GM18502 (cell line): Measurements from ENCODE around the gene KCTD5.

Experiments used
- ATAC-seq: cut with Tn5 transposase; IDR thresholded peaks from one replicate; pipeline ENCODE4 v1.9.1; 2021; ENCODE audit warnings: mild to moderate bottlenecking; ENCODE audit not compliant: unreplicated experiment, poor library complexity

Gene KCTD5

GRCh38 chr16:2720064-2720457 lies 37.7 kb downstream of the KCTD5 start, which contains the start of gene PRSS27:
Gene PRSS27 (minus strand): TSS chr16:2720224. CDS start chr16:2720160, 64 bp downstream.
- no peak for ATAC-seq

- peak; percentile 81 for ATAC-seq
Measured at GRCh38 chr16:2720719-2721633, 38.7 kb downstream of the KCTD5 start.

- ATAC-seq: peak; percentile 6
Measured at GRCh38 chr16:2721634-2722173, 39.4 kb downstream of the KCTD5 start.

- no peak for ATAC-seq
Measured at GRCh38 chr16:2724088-2724676, 41.9 kb downstream of the KCTD5 start.

GRCh38 chr16:2724816-2725348 lies 42.6 kb downstream of the KCTD5 start:
- no peak for ATAC-seq

GRCh38 chr16:2726923-2727322 lies 44.6 kb downstream of the KCTD5 start:
- ATAC-seq: no peak

GRCh38 chr16:2728034-2728433 lies 45.7 kb downstream of the KCTD5 start:
- no peak for ATAC-seq

GRCh38 chr16:2734844-2735515 lies 52.7 kb downstream of the KCTD5 start:
- ATAC-seq: no peak

- ATAC-seq: no peak
Measured at GRCh38 chr16:2736476-2737237, 54.3 kb downstream of the KCTD5 start.

- ATAC-seq: no peak
Measured at GRCh38 chr16:2737238-2737605, 54.9 kb downstream of the KCTD5 start.

- no peak for ATAC-seq
Measured at GRCh38 chr16:2737895-2738418, 55.6 kb downstream of the KCTD5 start.

GRCh38 chr16:2738615-2739014 lies 56.3 kb downstream of the KCTD5 start:
- no peak for ATAC-seq

- no peak for ATAC-seq
Measured at GRCh38 chr16:2739625-2740430, 57.5 kb downstream of the KCTD5 start.

GRCh38 chr16:2740476-2740875 lies 58.2 kb downstream of the KCTD5 start:
- ATAC-seq: no peak

- ATAC-seq: no peak
Measured at GRCh38 chr16:2741168-2741567, 58.8 kb downstream of the KCTD5 start.

GRCh38 chr16:2742323-2743006 lies 60.1 kb downstream of the KCTD5 start:
- no peak for ATAC-seq

- ATAC-seq: no peak
Measured at GRCh38 chr16:2743007-2743810, 60.9 kb downstream of the KCTD5 start.
